H1 (cell line): ENCODE measurements around the gene FMNL2. TPM values are rescaled to one million over a fixed set of nuclear protein-coding genes. Genes with fewer than 3 reads are reported as not detected.
A peak's percentile ranks its signal among the peaks of the same experiment; 100 is the strongest.

Source experiments
- CTCF ChIA-PET: fragments of 300-600 bp; sonication (Branson Sonifier 250); formaldehyde crosslinking; loops from one replicate; lab custom pipeline; 2021; ENCODE audit not compliant: partially characterized antibody; lab: Charles Lee
- POLR2A ChIA-PET: fragments of 300-600 bp; sonication (Branson Sonifier 250); formaldehyde crosslinking; loops from one replicate; lab custom pipeline; 2021; ENCODE audit warnings: inconsistent platforms; ENCODE audit not compliant: partially characterized antibody; lab: Charles Lee
- DNase-seq, 2 experiments: peaks; one replicate each; pipeline versions ENCODE4 v3.0.0 to v3.0.0-alpha.2; 2010 to 2022; ENCODE audit warnings: low spot score in 2 of 2, low read depth in 1 of 2, mixed read lengths in 1 of 2
- FAIRE-seq: peaks from 2 replicates; lab custom pipeline; 2011; peaks lifted over from hg19 to GRCh38; lab: Jason Lieb, UNC
- H2AFZ ChIP-seq: 2 replicates; pipeline ENCODE4 v1.8.1; 2012; ENCODE audit warnings: low read length, inconsistent platforms
- H2AK5ac ChIP-seq: 2 replicates; pipeline ENCODE4 v1.6.1; 2013; ENCODE audit warnings: low read depth, low read length
- H2BK120ac ChIP-seq: replicated peaks from 2 replicates; pipeline ENCODE3; 2013; ENCODE audit warnings: low read depth, low read length, inconsistent platforms
- H2BK12ac ChIP-seq: 2 replicates; pipeline ENCODE4 v1.6.1; 2013; ENCODE audit warnings: low read depth, low read length
- H2BK15ac ChIP-seq: 2 replicates; pipeline ENCODE4 v1.6.1; 2013; ENCODE audit warnings: low read length
- H2BK20ac ChIP-seq: 2 replicates; pipeline ENCODE4 v1.6.1; 2013; ENCODE audit warnings: low read length
- H2BK5ac ChIP-seq: 2 replicates; pipeline ENCODE4 v1.6.1; 2013; ENCODE audit warnings: low read depth, low read length
- H3K14ac ChIP-seq: 2 replicates; pipeline ENCODE4 v1.6.1; 2013; ENCODE audit warnings: inconsistent platforms; ENCODE audit not compliant: insufficient read length
- H3K18ac ChIP-seq: 2 replicates; pipeline ENCODE4 v1.6.1; 2013; ENCODE audit warnings: low read length; ENCODE audit errors: extremely low read depth
- H3K23ac ChIP-seq: 2 replicates; pipeline ENCODE4 v1.6.1; 2013; ENCODE audit warnings: inconsistent platforms; ENCODE audit not compliant: insufficient read length
- H3K23me2 ChIP-seq: 2 replicates; pipeline ENCODE4 v1.6.1; 2013; ENCODE audit warnings: low read depth, low read length
- H3K27ac ChIP-seq: 2 replicates; pipeline ENCODE4 v1.6.1; 2011; ENCODE audit warnings: low read depth, low read length, inconsistent platforms
- H3K27me3 ChIP-seq, 4 experiments: replicated peaks in 1 of 4; 1 replicate in 1 of 4; 2 replicates in 3 of 4; pipeline versions ENCODE4 v1.6.1 to v1.8.1; 2011 to 2013; ENCODE audit warnings: low read length in 3 of 4, mild to moderate bottlenecking in 3 of 4, inconsistent platforms in 2 of 4, mixed read lengths in 2 of 4, moderate library complexity in 1 of 4; ENCODE audit not compliant: control insufficient read depth in 3 of 4, insufficient read depth in 3 of 4; ENCODE audit errors: extremely low read depth in 1 of 4
- H3K36me3 ChIP-seq, 4 experiments: 2 replicates each; pipeline versions ENCODE4 v1.6.1 to v1.8.1; 2011 to 2013; ENCODE audit warnings: mild to moderate bottlenecking in 4 of 4, low read length in 3 of 4, moderate library complexity in 2 of 4, control low read depth in 1 of 4, inconsistent platforms in 1 of 4; ENCODE audit not compliant: insufficient read depth in 4 of 4, control insufficient read depth in 2 of 4
- H3K4ac ChIP-seq: replicated peaks from 2 replicates; pipeline ENCODE3; 2013; ENCODE audit warnings: low read length, low read depth, mixed read lengths, inconsistent platforms; ENCODE audit not compliant: insufficient read length
- H3K4me1 ChIP-seq, 4 experiments: replicated peaks in 1 of 4; 1 replicate in 1 of 4; 2 replicates in 3 of 4; pipeline versions ENCODE4 v1.6.1 to v1.8.1; 2011 to 2013; ENCODE audit warnings: low read length in 3 of 4, inconsistent platforms in 2 of 4, mixed read lengths in 1 of 4; ENCODE audit not compliant: insufficient read depth in 4 of 4, control insufficient read depth in 3 of 4
- H3K4me2 ChIP-seq, 2 experiments: 2 replicates each; pipeline versions ENCODE4 v1.6.1 to v1.8.1; 2011 to 2013; ENCODE audit warnings: low read depth in 2 of 2, low read length in 2 of 2, control low read depth in 1 of 2, inconsistent platforms in 1 of 2, mild to moderate bottlenecking in 1 of 2; ENCODE audit not compliant: insufficient read depth in 1 of 2
- H3K4me3 ChIP-seq, 4 experiments: fragments of 200-600, 300-600 bp in 1 of 4; sonication (generic), shearing (Covaris generic), sonication (Bioruptor Twin) in 1 of 4; 2 replicates each; pipeline versions ENCODE4 v1.5.1 to v1.8.1; 2011 to 2016; ENCODE audit warnings: low read length in 4 of 4, low read depth in 3 of 4, control low read depth in 2 of 4, inconsistent platforms in 2 of 4, mild to moderate bottlenecking in 2 of 4, mixed read lengths in 1 of 4, moderate library complexity in 1 of 4; ENCODE audit not compliant: insufficient read depth in 2 of 4; ENCODE audit errors: extremely low read depth in 1 of 4
- H3K56ac ChIP-seq: replicated peaks from 2 replicates; pipeline ENCODE3; 2013; ENCODE audit warnings: low read depth, mild to moderate bottlenecking, mixed read lengths, low read length, inconsistent platforms; ENCODE audit not compliant: insufficient read length
- H3K79me1 ChIP-seq: 2 replicates; pipeline ENCODE4 v1.6.1; 2013; ENCODE audit warnings: low read depth, low read length, control low read depth
- H3K79me2 ChIP-seq, 2 experiments: 2 replicates each; pipeline versions ENCODE4 v1.6.1 to v1.8.1; 2012 to 2013; ENCODE audit warnings: low read length in 2 of 2, mild to moderate bottlenecking in 2 of 2, inconsistent platforms in 1 of 2; ENCODE audit not compliant: insufficient read depth in 2 of 2, control insufficient read depth in 1 of 2
- H3K9ac ChIP-seq, 4 experiments: replicated peaks in 1 of 4; 1 replicate in 1 of 4; 2 replicates in 3 of 4; pipeline versions ENCODE4 v1.6.1 to v1.8.1; 2011 to 2013; ENCODE audit warnings: low read depth in 3 of 4, low read length in 3 of 4, control low read depth in 2 of 4, mild to moderate bottlenecking in 2 of 4, moderate library complexity in 2 of 4, inconsistent platforms in 1 of 4; ENCODE audit errors: extremely low read depth in 1 of 4
- H3K9me3 ChIP-seq, 2 experiments: 2 replicates each; pipeline versions ENCODE4 v1.6.1 to v1.8.1; 2012 to 2013; ENCODE audit warnings: mild to moderate bottlenecking in 2 of 2, moderate library complexity in 2 of 2, control low read depth in 1 of 2, inconsistent platforms in 1 of 2, low read depth in 1 of 2, low read length in 1 of 2, mixed read lengths in 1 of 2; ENCODE audit not compliant: insufficient read depth in 2 of 2
- H4K20me1 ChIP-seq, 2 experiments: replicated peaks in 1 of 2; 2 replicates each; pipeline versions ENCODE3 to v1.8.1; 2011 to 2013; ENCODE audit warnings: inconsistent platforms in 2 of 2, low read length in 2 of 2, mild to moderate bottlenecking in 1 of 2; ENCODE audit not compliant: insufficient read depth in 2 of 2, control insufficient read depth in 1 of 2
- H4K5ac ChIP-seq: 2 replicates; pipeline ENCODE4 v1.6.1; 2013; ENCODE audit warnings: low read length, low read depth, mixed read lengths, inconsistent platforms; ENCODE audit not compliant: insufficient read length
- H4K8ac ChIP-seq: 2 replicates; pipeline ENCODE4 v1.8.0; 2013; ENCODE audit warnings: mild to moderate bottlenecking, moderate library complexity, low read length, inconsistent platforms; ENCODE audit not compliant: insufficient read depth; ENCODE audit errors: extremely low read depth
- H4K91ac ChIP-seq: replicated peaks from 2 replicates; pipeline ENCODE3; 2013; ENCODE audit warnings: low read length, mixed read lengths, inconsistent platforms; ENCODE audit not compliant: insufficient read length
- BACH1 ChIP-seq: IDR thresholded peaks from 2 replicates; pipeline ENCODE4 v1.6.1; 2012; ENCODE audit warnings: low read length, improper control_type of control experiment
- BCL11A ChIP-seq, 2 experiments: IDR thresholded peaks; one replicate each; pipeline ENCODE4 v1.6.1; 2011; ENCODE audit warnings: low read depth in 2 of 2, low read length in 2 of 2, mild to moderate bottlenecking in 2 of 2
- JUND ChIP-seq: IDR thresholded peaks from 2 replicates; pipeline ENCODE4 v1.6.1; 2011; ENCODE audit warnings: mild to moderate bottlenecking, improper control_type of control experiment, low read length
- MAFK ChIP-seq: IDR thresholded peaks from 2 replicates; pipeline ENCODE4 v1.6.1; 2012; ENCODE audit warnings: low read depth, mild to moderate bottlenecking, improper control_type of control experiment, low read length
- WGBS, 2 experiments: shearing (Covaris generic) in 1 of 2; methylation state at CpG; one replicate each; pipeline versions ENCODE4 v1.1.6 to v1.1.7; 2013 to 2015; ENCODE audit warnings: low lambda C conversion rate in 2 of 2, mixed read lengths in 2 of 2, inconsistent platforms in 1 of 2, low coverage in 1 of 2, missing lambda C conversion rate in 1 of 2; ENCODE audit not compliant: insufficient replicate concordance in 2 of 2, insufficient coverage in 1 of 2, insufficient read length in 1 of 2; ENCODE audit errors: extremely low coverage in 1 of 2, missing lambda C conversion rate in 1 of 2; 5-methylcytosine and 5-hydroxymethylcytosine counted together
- polyA plus RNA-seq, 7 experiments: library from polyadenylated mRNA; depleted of rRNA in 3 of 7; stranded (reverse) in 5 of 7; unstranded in 2 of 7; fragments of >200 nt in 5 of 7; fragments of 200-250 nt in 2 of 7; gene quantifications; 1 replicate in 5 of 7; 2 replicates in 1 of 7; 4 replicates in 1 of 7; pipeline versions ENCODE4 v1.2.1 to v1.2.3, GENCODE V29; 2011 to 2013; ENCODE audit warnings: missing spikeins in 2 of 7, mixed read lengths in 2 of 7
- total RNA-seq: library from RNA; stranded (reverse); fragmentation: NEBNext Ultra II Directional; extraction: Animal tissue kit (Norgen Biotek cat#: 25700); gene quantifications from 2 replicates; pipeline ENCODE4 v1.2.1, GENCODE V29; 2021

The FMNL2 gene
- total and polyA plus RNA-seq, 2 of the 8 experiments (the other 6 are each of a cell fraction or from before 2014, with no cell fraction given), result 15.5 to 45.1 TPM

DNA sequence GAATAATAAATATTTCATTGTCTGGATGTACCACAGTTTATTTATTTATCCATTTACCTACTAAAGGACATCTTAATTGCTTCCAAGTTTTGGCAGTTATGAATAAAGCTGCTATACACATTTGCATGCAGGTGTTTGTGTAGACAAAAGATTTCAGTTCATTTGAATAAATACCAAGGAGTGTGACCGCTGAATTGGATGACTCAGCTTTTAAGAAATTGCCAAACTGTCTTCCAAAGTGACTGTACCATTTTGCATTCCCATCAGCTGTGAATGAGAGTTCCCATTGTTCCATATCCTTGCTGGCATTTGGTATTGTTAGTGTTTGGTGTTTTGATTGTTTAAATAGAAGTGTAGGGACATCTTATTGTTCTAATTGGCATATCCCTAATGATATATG lies 36.2 kb upstream of the FMNL2 start:
- Histone ChIP-seq H2BK15ac (no peak overlapping the region), H3K18ac (no peak overlapping the region), H3K14ac (no peak overlapping the region), H2BK12ac (no peak overlapping the region), H3K9ac (no peak overlapping the region), H3K27me3 (no peaks in the 10 kb centered on the region), H3K79me2 (no peaks in the 10 kb centered on the region), H3K56ac (no peak overlapping the region), H3K23me2 (no peaks in the 10 kb centered on the region), H3K4me3 (no peak overlapping the region), H3K27ac (no peak overlapping the region), H4K5ac (no peak overlapping the region), H3K79me1 (no peaks in the 10 kb centered on the region), H4K8ac (no peak overlapping the region), H3K36me3 (no peaks in the 10 kb centered on the region), H2AFZ (no peak overlapping the region), H2AK5ac (no peak overlapping the region), H3K23ac (no peak overlapping the region), H2BK120ac (no peak overlapping the region), H2BK20ac (no peak overlapping the region), H4K20me1 (no peaks in the 10 kb centered on the region), H3K4me1 (no peaks in the 10 kb centered on the region)
- FAIRE-seq (no peak), DNase-seq (no peak)
- 75% methylated on average over 1 of the region's 1 CpG; no CpG with 5 or more reads in 1 of the 2 experiments for WGBS, 2 experiments
- CTCF ChIA-PET, result interaction anchor here (1.2 kb wide), 1 partner anchor 17 kb away, joined by 3 read pairs; no protein-coding TSS in a partner anchor
- POLR2A ChIA-PET, result no interaction called here
- TF ChIP-seq MAFK, result peak; percentile 68
- peak; percentile 68 for TF ChIP-seq BACH1
- no peak; the same call in 1 of the 2 replicates for TF ChIP-seq JUND
- no peak for TF ChIP-seq BCL11A (IDR thresholded peaks at IDR 0.05; ENCODE audit: low read depth in 2 of 2, low read length in 2 of 2)
- TF ChIP-seq, all 59 proteins: peak for 2
- Histone ChIP-seq H3K4ac (no peak overlapping the region), H4K91ac (no peak overlapping the region), H2BK5ac (no peak overlapping the region), H3K4me2 (no peak overlapping the region), H3K9me3 (no peaks in the 10 kb centered on the region)
